ENCODE results near the gene HS3ST6.

GRCh38 chr16:1870365-1871082, 47.7 kb downstream of the HS3ST6 start:
- TF ChIP-seq NFYB (CRISPR knock-in tag; conservative IDR thresholded peaks at IDR 0.05; ENCODE audit: low read depth) (no peak), IRF1 (CRISPR knock-in tag; IDR thresholded peaks at IDR 0.05) (no peak), ESRRA (CRISPR knock-in tag; IDR thresholded peaks at IDR 0.05; ENCODE audit: borderline replicate concordance) (no peak), KAT7 (CRISPR knock-in tag; IDR thresholded peaks at IDR 0.05; ENCODE audit: borderline replicate concordance) (no peak), E2F4 (CRISPR knock-in tag; IDR thresholded peaks at IDR 0.05; ENCODE audit: borderline replicate concordance, low read depth) (no peak), MLX (CRISPR knock-in tag; IDR thresholded peaks at IDR 0.05) (no peak), E2F1 (CRISPR knock-in tag; IDR thresholded peaks at IDR 0.05) (no peak), OVOL2 (CRISPR knock-in tag; IDR thresholded peaks at IDR 0.05; ENCODE audit: borderline replicate concordance) (no peak), FOXK1 (CRISPR knock-in tag; IDR thresholded peaks at IDR 0.05) (no peak), ATF1 (CRISPR knock-in tag; IDR thresholded peaks at IDR 0.05) (no peak), JUN (CRISPR knock-in tag; IDR thresholded peaks at IDR 0.05) (no peak)
- TF ChIP-seq, protein P1, sequence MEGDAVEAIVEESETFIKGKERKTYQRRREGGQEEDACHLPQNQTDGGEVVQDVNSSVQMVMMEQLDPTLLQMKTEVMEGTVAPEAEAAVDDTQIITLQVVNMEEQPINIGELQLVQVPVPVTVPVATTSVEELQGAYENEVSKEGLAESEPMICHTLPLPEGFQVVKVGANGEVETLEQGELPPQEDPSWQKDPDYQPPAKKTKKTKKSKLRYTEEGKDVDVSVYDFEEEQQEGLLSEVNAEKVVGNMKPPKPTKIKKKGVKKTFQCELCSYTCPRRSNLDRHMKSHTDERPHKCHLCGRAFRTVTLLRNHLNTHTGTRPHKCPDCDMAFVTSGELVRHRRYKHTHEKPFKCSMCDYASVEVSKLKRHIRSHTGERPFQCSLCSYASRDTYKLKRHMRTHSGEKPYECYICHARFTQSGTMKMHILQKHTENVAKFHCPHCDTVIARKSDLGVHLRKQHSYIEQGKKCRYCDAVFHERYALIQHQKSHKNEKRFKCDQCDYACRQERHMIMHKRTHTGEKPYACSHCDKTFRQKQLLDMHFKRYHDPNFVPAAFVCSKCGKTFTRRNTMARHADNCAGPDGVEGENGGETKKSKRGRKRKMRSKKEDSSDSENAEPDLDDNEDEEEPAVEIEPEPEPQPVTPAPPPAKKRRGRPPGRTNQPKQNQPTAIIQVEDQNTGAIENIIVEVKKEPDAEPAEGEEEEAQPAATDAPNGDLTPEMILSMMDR (IDR thresholded peaks at IDR 0.05), result no peak
- TF ChIP-seq, protein P2, sequence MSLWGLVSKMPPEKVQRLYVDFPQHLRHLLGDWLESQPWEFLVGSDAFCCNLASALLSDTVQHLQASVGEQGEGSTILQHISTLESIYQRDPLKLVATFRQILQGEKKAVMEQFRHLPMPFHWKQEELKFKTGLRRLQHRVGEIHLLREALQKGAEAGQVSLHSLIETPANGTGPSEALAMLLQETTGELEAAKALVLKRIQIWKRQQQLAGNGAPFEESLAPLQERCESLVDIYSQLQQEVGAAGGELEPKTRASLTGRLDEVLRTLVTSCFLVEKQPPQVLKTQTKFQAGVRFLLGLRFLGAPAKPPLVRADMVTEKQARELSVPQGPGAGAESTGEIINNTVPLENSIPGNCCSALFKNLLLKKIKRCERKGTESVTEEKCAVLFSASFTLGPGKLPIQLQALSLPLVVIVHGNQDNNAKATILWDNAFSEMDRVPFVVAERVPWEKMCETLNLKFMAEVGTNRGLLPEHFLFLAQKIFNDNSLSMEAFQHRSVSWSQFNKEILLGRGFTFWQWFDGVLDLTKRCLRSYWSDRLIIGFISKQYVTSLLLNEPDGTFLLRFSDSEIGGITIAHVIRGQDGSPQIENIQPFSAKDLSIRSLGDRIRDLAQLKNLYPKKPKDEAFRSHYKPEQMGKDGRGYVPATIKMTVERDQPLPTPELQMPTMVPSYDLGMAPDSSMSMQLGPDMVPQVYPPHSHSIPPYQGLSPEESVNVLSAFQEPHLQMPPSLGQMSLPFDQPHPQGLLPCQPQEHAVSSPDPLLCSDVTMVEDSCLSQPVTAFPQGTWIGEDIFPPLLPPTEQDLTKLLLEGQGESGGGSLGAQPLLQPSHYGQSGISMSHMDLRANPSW (CRISPR knock-in tag; conservative IDR thresholded peaks at IDR 0.05; ENCODE audit: low read depth), result no peak

All from WTC11 (cell line).